GM12878 (cell line): ENCODE data around the gene PDSS2. TPM values are rescaled to one million over a fixed set of nuclear protein-coding genes. Genes with fewer than 3 reads are reported as not detected.

ENCODE experiments used
- ATAC-seq: fragments of 200-7000 bp; cut with Tn5 transposase; 3 replicates; pipeline ENCODE4 v1.9.1; 2020; ENCODE audit warnings: mild to moderate bottlenecking, moderate library complexity
- BruUV-seq: library from RNA; stranded (reverse); fragments of 400-500 nt; replicated peaks from 2 replicates; lab custom pipeline; 2021; lab: Mats Ljungman, UMichigan
- CTCF ChIA-PET: fragments of 300-600 bp; sonication (Branson Sonifier 250); formaldehyde crosslinking; extraction: SDS; loops from one replicate; lab custom pipeline; 2021; ENCODE audit warnings: inconsistent platforms; lab: Yijun Ruan, JAX
- POLR2A ChIA-PET: fragments of 350-600 bp; formaldehyde crosslinking; extraction: SDS; loops from one replicate; lab custom pipeline; 2021; ENCODE audit warnings: inconsistent platforms; lab: Charles Lee
- RAD21 ChIA-PET: fragments of 300-600 bp; sonication (Branson Sonifier 250); formaldehyde crosslinking; loops from one replicate; lab custom pipeline; 2023; ENCODE audit warnings: antibody characterized with exemption; ENCODE audit not compliant: unreplicated experiment; lab: Charles Lee
- SMC1A ChIA-PET: fragments of 300-600 bp; sonication (Branson Sonifier 250); formaldehyde crosslinking; loops from one replicate; lab custom pipeline; 2023; ENCODE audit not compliant: unreplicated experiment, uncharacterized antibody; lab: Charles Lee
- DNase-seq: peaks from one replicate; pipeline ENCODE4 v3.0.0-alpha.2; 2011; ENCODE audit warnings: low read depth, low spot score
- FAIRE-seq: peaks from 3 replicates; lab custom pipeline; 2011; peaks lifted over from hg19 to GRCh38; lab: Jason Lieb, UNC
- H2AFZ ChIP-seq: 2 replicates; pipeline ENCODE4 v1.6.0; 2011; ENCODE audit warnings: low read depth, low read length, control low read depth; ENCODE audit not compliant: control insufficient read depth
- H3K27ac ChIP-seq: 2 replicates; pipeline ENCODE4 v1.5.1; 2011; ENCODE audit warnings: control low read depth; ENCODE audit not compliant: control insufficient read depth, insufficient read depth
- H3K27me3 ChIP-seq, 2 experiments: replicated peaks in 1 of 2; 2 replicates each; pipeline versions ENCODE4 v1.6.0 to v1.6.1; 2011; ENCODE audit warnings: low read length in 1 of 2; ENCODE audit not compliant: control insufficient read depth in 2 of 2, insufficient read depth in 2 of 2
- H3K36me3 ChIP-seq, 2 experiments: 2 replicates each; pipeline ENCODE4 v1.5.1; 2011; ENCODE audit warnings: low read length in 1 of 2; ENCODE audit not compliant: control insufficient read depth in 2 of 2, insufficient read depth in 2 of 2
- H3K4me1 ChIP-seq: 2 replicates; pipeline ENCODE4 v1.6.1; 2011; ENCODE audit warnings: mild to moderate bottlenecking, low read length, moderate library complexity, mixed read lengths; ENCODE audit not compliant: control insufficient read depth, insufficient read depth
- H3K4me2 ChIP-seq: 2 replicates; pipeline ENCODE4 v1.6.0; 2011; ENCODE audit warnings: control low read depth; ENCODE audit not compliant: control insufficient read depth, insufficient read depth
- H3K4me3 ChIP-seq: fragments of 200-600 bp; sonication (generic); 2 replicates; pipeline ENCODE4 v1.5.1; 2016
- H3K79me2 ChIP-seq: 2 replicates; pipeline ENCODE4 v1.6.0; 2011; ENCODE audit warnings: low read length; ENCODE audit not compliant: control insufficient read depth, insufficient read depth
- H3K9ac ChIP-seq: 2 replicates; pipeline ENCODE4 v1.8.0; 2011; ENCODE audit warnings: low read length, control low read depth, mixed read lengths; ENCODE audit not compliant: control insufficient read depth, insufficient read depth
- H3K9me3 ChIP-seq: replicated peaks from 3 replicates; pipeline ENCODE4 v1.5.1; 2011; ENCODE audit warnings: mild to moderate bottlenecking, low read length; ENCODE audit not compliant: control insufficient read depth, insufficient read depth
- H4K20me1 ChIP-seq: 2 replicates; pipeline ENCODE4 v1.6.0; 2011; ENCODE audit not compliant: control insufficient read depth, insufficient read depth
- BMI1 ChIP-seq: fragments of 450-650 bp; IDR thresholded peaks from 2 replicates; pipeline ENCODE4 v1.6.1; 2016; ENCODE audit warnings: mild to moderate bottlenecking, moderate library complexity, borderline replicate concordance
- IKZF1 ChIP-seq: fragments of 450-650 bp; conservative IDR thresholded peaks from 2 replicates; pipeline ENCODE4 v1.6.1; 2017; ENCODE audit warnings: antibody characterized with exemption, mild to moderate bottlenecking
- JUNB ChIP-seq: IDR thresholded peaks from 2 replicates; pipeline ENCODE4 v1.6.1; 2016; ENCODE audit warnings: antibody characterized with exemption, mild to moderate bottlenecking
- NFIC ChIP-seq: IDR thresholded peaks from 2 replicates; pipeline ENCODE4 v1.6.1; 2012; ENCODE audit warnings: low read depth, mild to moderate bottlenecking, inconsistent platforms, low read length, moderate library complexity
- POLR2AphosphoS2 ChIP-seq: IDR thresholded peaks from 2 replicates; pipeline ENCODE4 v1.6.1; 2011; ENCODE audit warnings: low read depth, mild to moderate bottlenecking, low read length, improper control_type of control experiment, moderate library complexity
- POU2F2 ChIP-seq: IDR thresholded peaks from 3 replicates; pipeline ENCODE4 v1.6.1; 2011; ENCODE audit warnings: low read depth, mild to moderate bottlenecking, low read length, borderline replicate concordance
- REST ChIP-seq: IDR thresholded peaks from 2 replicates; pipeline ENCODE4 v1.6.1; 2012; ENCODE audit warnings: mild to moderate bottlenecking, low read depth, low read length
- SMAD1 ChIP-seq: fragments of 450-650 bp; IDR thresholded peaks from 2 replicates; pipeline ENCODE4 v1.6.1; 2018; ENCODE audit warnings: mild to moderate bottlenecking, low read depth; ENCODE audit not compliant: partially characterized antibody
- SREBF2 ChIP-seq: IDR thresholded peaks from 2 replicates; pipeline ENCODE4 v1.6.1; 2012; ENCODE audit warnings: mild to moderate bottlenecking, low read length
- TCF7 ChIP-seq: IDR thresholded peaks from 2 replicates; pipeline ENCODE4 v1.6.1; 2014; ENCODE audit warnings: antibody characterized with exemption, borderline replicate concordance
- WGBS: methylation state at CpG from one replicate; pipeline ENCODE4 v1.1.6; 2016; ENCODE audit warnings: low lambda C conversion rate; ENCODE audit not compliant: insufficient replicate concordance, insufficient coverage; ENCODE audit errors: missing lambda C conversion rate; 5-methylcytosine and 5-hydroxymethylcytosine counted together
- in situ Hi-C: fragments of 300-500 bp; cut with MboI; formaldehyde crosslinking; loops from 9 replicates; pipeline ENCODE4 v1.14.3; 2018; ENCODE audit warnings: mixed read lengths
- intact Hi-C: fragments of 100-400 bp; cut with micrococcal nuclease; formaldehyde crosslinking; loops from one replicate; pipeline ENCODE4 v1.14.2; 2022; ENCODE audit not compliant: unreplicated experiment
- polyA plus RNA-seq, 11 experiments: library from polyadenylated mRNA; depleted of rRNA in 4 of 11; unstranded in 6 of 11; stranded (reverse) in 5 of 11; fragments of >200 nt; fragmentation: Nextera tagmentation in 4 of 11; fragmentation: Illumina TruSeq in 1 of 11; extraction: Ambion mirVana in 4 of 11; extraction: Trizol in 1 of 11; gene quantifications; 1 replicate in 1 of 11; 2 replicates in 10 of 11; pipeline versions ENCODE4 v1.2.1 to v1.2.3, GENCODE V29; 2011 to 2016; ENCODE audit warnings: inconsistent platforms in 2 of 11, missing spikeins in 2 of 11, low read depth in 1 of 11
- total RNA-seq, 4 experiments: library from RNA; depleted of rRNA in 3 of 4; stranded (reverse); fragments of >200 nt in 3 of 4; fragmentation: Illumina TruSeq in 1 of 4; extraction: Trizol in 1 of 4; gene quantifications; 2 replicates each; pipeline versions ENCODE4 v1.2.1 to v1.2.3, GENCODE V29; 2013 to 2021
- TF ChIP-seq, protein P1 (sequence below): fragments of 450-650 bp; formaldehyde crosslinking; IDR thresholded peaks from 2 replicates; pipeline ENCODE4 v1.4.0; 2022; ENCODE audit warnings: mild to moderate bottlenecking, moderate library complexity
- TF ChIP-seq, protein P2 (sequence below): fragments of 450-650 bp; IDR thresholded peaks from 2 replicates; pipeline ENCODE4 v1.6.1; 2016; ENCODE audit warnings: mild to moderate bottlenecking, moderate library complexity, borderline replicate concordance

Gene PDSS2
- total and polyA plus RNA-seq, 10 of the 15 experiments (the other 5 are each of a cell fraction or from before 2014, with no cell fraction given): 7.7 to 15.5 (median 9.6) TPM

GRCh38 chr6:107186047-107186446 is 273.3 kb downstream of the PDSS2 start (continued):
- no peak for TF ChIP-seq SMAD1

DNA sequence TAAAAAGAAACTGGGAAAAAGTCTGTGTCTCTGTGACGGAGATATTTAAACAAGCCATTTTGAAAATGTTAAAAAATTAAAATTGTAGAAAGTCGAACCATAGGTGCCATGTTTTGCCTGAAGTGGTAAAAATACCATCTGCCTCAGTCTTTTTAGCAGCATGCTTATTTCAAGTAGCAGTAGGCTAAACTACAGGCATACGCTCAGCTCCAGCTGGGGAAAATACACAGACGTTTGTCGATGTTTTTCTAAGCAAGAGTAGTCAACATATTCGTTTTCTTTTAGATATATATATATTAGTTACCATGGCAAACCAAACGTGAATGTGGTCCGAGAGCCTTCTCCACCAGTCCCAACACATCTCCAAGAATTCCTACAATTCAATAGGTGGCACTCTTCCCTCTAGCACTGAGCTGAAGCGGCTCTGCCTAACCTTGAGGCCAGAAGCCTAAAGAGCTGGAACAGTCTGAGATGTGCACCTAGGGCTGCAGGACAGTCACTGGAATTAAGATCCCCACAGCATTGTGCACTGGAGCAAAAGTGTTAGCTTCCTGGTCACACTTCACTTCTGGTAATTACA is 273.9 kb downstream of the PDSS2 start:
- FAIRE-seq (no peak), DNase-seq (no peak), ATAC-seq (no peak)
- Histone ChIP-seq H3K4me2 (no peak overlapping the region), H2AFZ (no peak overlapping the region), H3K9me3 (no peaks in the 10 kb centered on the region), H3K36me3 (no peaks in the 10 kb centered on the region), H3K4me3 (no peak overlapping the region), H3K27me3 (no peaks in the 10 kb centered on the region), H3K79me2 (no peaks in the 10 kb centered on the region), H3K27ac (no peak overlapping the region), H4K20me1 (no peaks in the 10 kb centered on the region), H3K9ac (no peak overlapping the region), H3K4me1 (no peaks in the 10 kb centered on the region)
- 96% methylated on average over 9 of the region's 9 CpGs for WGBS
- ChIA-PET SMC1A (no interaction called here), CTCF (no interaction called here), RAD21 (no interaction called here), POLR2A (no interaction called here)
- no TSS peak for BruUV-seq
- in situ Hi-C loops: no loop called here
- intact Hi-C loops: no loop called here
- TF ChIP-seq SREBF2 (no peak), NFIC (no peak), REST (no peak), IKZF1 (no peak), JUNB (no peak), TCF7 (no peak), POU2F2 (no peak), POLR2AphosphoS2 (no peak), BMI1 (no peak)
- TF ChIP-seq, protein P1, sequence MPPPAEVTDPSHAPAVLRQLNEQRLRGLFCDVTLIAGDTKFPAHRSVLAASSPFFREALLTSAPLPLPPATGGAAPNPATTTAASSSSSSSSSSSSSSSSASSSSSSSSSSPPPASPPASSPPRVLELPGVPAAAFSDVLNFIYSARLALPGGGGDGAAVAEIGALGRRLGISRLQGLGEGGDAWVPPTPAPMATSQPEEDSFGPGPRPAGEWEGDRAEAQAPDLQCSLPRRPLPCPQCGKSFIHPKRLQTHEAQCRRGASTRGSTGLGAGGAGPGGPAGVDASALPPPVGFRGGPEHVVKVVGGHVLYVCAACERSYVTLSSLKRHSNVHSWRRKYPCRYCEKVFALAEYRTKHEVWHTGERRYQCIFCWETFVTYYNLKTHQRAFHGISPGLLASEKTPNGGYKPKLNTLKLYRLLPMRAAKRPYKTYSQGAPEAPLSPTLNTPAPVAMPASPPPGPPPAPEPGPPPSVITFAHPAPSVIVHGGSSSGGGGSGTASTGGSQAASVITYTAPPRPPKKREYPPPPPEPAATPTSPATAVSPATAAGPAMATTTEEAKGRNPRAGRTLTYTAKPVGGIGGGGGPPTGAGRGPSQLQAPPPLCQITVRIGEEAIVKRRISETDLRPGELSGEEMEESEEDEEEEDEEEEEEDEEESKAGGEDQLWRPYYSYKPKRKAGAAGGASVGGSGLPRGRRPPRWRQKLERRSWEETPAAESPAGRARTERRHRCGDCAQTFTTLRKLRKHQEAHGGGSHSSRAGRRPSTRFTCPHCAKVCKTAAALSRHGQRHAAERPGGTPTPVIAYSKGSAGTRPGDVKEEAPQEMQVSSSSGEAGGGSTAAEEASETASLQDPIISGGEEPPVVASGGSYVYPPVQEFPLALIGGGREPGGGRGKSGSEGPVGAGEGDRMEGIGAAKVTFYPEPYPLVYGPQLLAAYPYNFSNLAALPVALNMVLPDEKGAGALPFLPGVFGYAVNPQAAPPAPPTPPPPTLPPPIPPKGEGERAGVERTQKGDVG (CRISPR knock-in tag): no peak
- TF ChIP-seq, protein P2, sequence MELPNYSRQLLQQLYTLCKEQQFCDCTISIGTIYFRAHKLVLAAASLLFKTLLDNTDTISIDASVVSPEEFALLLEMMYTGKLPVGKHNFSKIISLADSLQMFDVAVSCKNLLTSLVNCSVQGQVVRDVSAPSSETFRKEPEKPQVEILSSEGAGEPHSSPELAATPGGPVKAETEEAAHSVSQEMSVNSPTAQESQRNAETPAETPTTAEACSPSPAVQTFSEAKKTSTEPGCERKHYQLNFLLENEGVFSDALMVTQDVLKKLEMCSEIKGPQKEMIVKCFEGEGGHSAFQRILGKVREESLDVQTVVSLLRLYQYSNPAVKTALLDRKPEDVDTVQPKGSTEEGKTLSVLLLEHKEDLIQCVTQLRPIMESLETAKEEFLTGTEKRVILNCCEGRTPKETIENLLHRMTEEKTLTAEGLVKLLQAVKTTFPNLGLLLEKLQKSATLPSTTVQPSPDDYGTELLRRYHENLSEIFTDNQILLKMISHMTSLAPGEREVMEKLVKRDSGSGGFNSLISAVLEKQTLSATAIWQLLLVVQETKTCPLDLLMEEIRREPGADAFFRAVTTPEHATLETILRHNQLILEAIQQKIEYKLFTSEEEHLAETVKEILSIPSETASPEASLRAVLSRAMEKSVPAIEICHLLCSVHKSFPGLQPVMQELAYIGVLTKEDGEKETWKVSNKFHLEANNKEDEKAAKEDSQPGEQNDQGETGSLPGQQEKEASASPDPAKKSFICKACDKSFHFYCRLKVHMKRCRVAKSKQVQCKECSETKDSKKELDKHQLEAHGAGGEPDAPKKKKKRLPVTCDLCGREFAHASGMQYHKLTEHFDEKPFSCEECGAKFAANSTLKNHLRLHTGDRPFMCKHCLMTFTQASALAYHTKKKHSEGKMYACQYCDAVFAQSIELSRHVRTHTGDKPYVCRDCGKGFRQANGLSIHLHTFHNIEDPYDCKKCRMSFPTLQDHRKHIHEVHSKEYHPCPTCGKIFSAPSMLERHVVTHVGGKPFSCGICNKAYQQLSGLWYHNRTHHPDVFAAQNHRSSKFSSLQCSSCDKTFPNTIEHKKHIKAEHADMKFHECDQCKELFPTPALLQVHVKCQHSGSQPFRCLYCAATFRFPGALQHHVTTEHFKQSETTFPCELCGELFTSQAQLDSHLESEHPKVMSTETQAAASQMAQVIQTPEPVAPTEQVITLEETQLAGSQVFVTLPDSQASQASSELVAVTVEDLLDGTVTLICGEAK: no peak
